CD14-positive monocyte (primary cell): ENCODE measurements around the gene PCDHA1. TPM values are rescaled to one million over a fixed set of nuclear protein-coding genes. Genes with fewer than 3 reads are reported as not detected.
"Not testable (repeated sequence)": the region's sequence is repeated elsewhere in the genome, so short reads cannot be mapped to it uniquely, and the experiment has no call there.

Source experiments
- DNase-seq, 3 donors: peaks; one replicate each; pipeline ENCODE4 v3.0.0-alpha.2; 2011 to 2022
- H2AFZ ChIP-seq: 2 replicates; pipeline ENCODE4 v1.6.0; 2012; ENCODE audit warnings: mild to moderate bottlenecking, low read depth, low read length, inconsistent platforms; ENCODE audit not compliant: insufficient read depth, poor library complexity, severe bottlenecking
- H3K27ac ChIP-seq, 2 donors: 1 replicate in 1 of 2; 2 replicates in 1 of 2; pipeline ENCODE4 v1.5.1; 2012 to 2013; ENCODE audit warnings: low read length in 2 of 2, control low read depth in 1 of 2, inconsistent platforms in 1 of 2, low read depth in 1 of 2, mild to moderate bottlenecking in 1 of 2
- H3K27me3 ChIP-seq, 2 donors: one replicate each; pipeline versions ENCODE4 v1.6.0 to v1.6.1; 2011 to 2013; ENCODE audit warnings: low read length in 2 of 2; ENCODE audit not compliant: control insufficient read depth in 2 of 2, insufficient read depth in 2 of 2
- H3K36me3 ChIP-seq, 2 donors: replicated peaks in 1 of 2; 1 replicate in 1 of 2; 2 replicates in 1 of 2; pipeline versions ENCODE4 v1.5.1 to v1.6.1; 2012 to 2013; ENCODE audit warnings: low read length in 2 of 2, control low read depth in 1 of 2, inconsistent platforms in 1 of 2, mild to moderate bottlenecking in 1 of 2; ENCODE audit not compliant: insufficient read depth in 2 of 2, control insufficient read depth in 1 of 2
- H3K4me1 ChIP-seq, 2 donors: 1 replicate in 1 of 2; 2 replicates in 1 of 2; pipeline versions ENCODE4 v1.5.1 to v1.6.1; 2012 to 2013; ENCODE audit warnings: low read length in 2 of 2, control low read depth in 1 of 2, inconsistent platforms in 1 of 2, mild to moderate bottlenecking in 1 of 2, moderate library complexity in 1 of 2; ENCODE audit not compliant: insufficient read depth in 2 of 2, control insufficient read depth in 1 of 2
- H3K4me2 ChIP-seq: replicated peaks from 2 replicates; pipeline ENCODE3; 2012; ENCODE audit warnings: low read length, moderate library complexity, mild to moderate bottlenecking; ENCODE audit not compliant: poor library complexity, severe bottlenecking; ENCODE audit errors: extremely low read depth
- H3K4me3 ChIP-seq, 3 experiments: fragments of 200-600 bp in 1 of 3; sonication (generic) in 1 of 3; replicated peaks in 1 of 3; 1 replicate in 2 of 3; 2 replicates in 1 of 3; pipeline ENCODE4 v1.5.1; 2011 to 2013; ENCODE audit warnings: low read length in 3 of 3, mild to moderate bottlenecking in 3 of 3, control low read depth in 2 of 3, low read depth in 2 of 3, inconsistent platforms in 1 of 3, moderate library complexity in 1 of 3
- H3K79me2 ChIP-seq: 2 replicates; pipeline ENCODE4 v1.6.0; 2012; ENCODE audit warnings: mild to moderate bottlenecking, control low read depth, inconsistent platforms, low read length, moderate library complexity; ENCODE audit not compliant: insufficient read depth
- H3K9ac ChIP-seq: 2 replicates; pipeline ENCODE4 v1.6.0; 2017; ENCODE audit warnings: low read length, mild to moderate bottlenecking; ENCODE audit not compliant: insufficient read depth, poor library complexity, severe bottlenecking
- H3K9me3 ChIP-seq, 2 donors: replicated peaks in 1 of 2; 1 replicate in 1 of 2; 2 replicates in 1 of 2; pipeline versions ENCODE4 v1.5.1 to v1.6.1; 2012 to 2013; ENCODE audit warnings: low read length in 2 of 2, control low read depth in 1 of 2; ENCODE audit not compliant: control insufficient read depth in 1 of 2, insufficient read depth in 1 of 2
- H4K20me1 ChIP-seq: 2 replicates; pipeline ENCODE4 v1.6.0; 2012; ENCODE audit warnings: mild to moderate bottlenecking, low read length, control low read depth, moderate library complexity; ENCODE audit not compliant: insufficient read depth
- H3K27ac Mint-ChIP-seq, 7 donors: one replicate each; pipeline ENCODE4 v1.8.0; 2020; ENCODE audit warnings: mild to moderate bottlenecking in 7 of 7, mixed read lengths in 7 of 7, moderate library complexity in 6 of 7, inconsistent platforms in 2 of 7
- H3K27me3 Mint-ChIP-seq, 3 donors: one replicate each; pipeline ENCODE4 v1.8.0; 2021 to 2022; ENCODE audit warnings: low read depth in 3 of 3, mild to moderate bottlenecking in 3 of 3, mixed read lengths in 3 of 3, moderate library complexity in 3 of 3, inconsistent platforms in 1 of 3
- H3K36me3 Mint-ChIP-seq, 2 donors: one replicate each; pipeline ENCODE4 v1.8.0; 2020; ENCODE audit warnings: mixed read lengths in 2 of 2, inconsistent platforms in 1 of 2, mild to moderate bottlenecking in 1 of 2
- H3K4me1 Mint-ChIP-seq: one replicate; pipeline ENCODE4 v1.8.0; 2020; ENCODE audit warnings: mild to moderate bottlenecking, mixed read lengths
- H3K4me3 Mint-ChIP-seq, 2 donors: one replicate each; pipeline ENCODE4 v1.8.0; 2020; ENCODE audit warnings: mild to moderate bottlenecking in 2 of 2, mixed read lengths in 2 of 2, moderate library complexity in 1 of 2
- H3K9me3 Mint-ChIP-seq, 7 donors: one replicate each; pipeline ENCODE4 v1.8.0; 2020 to 2022; ENCODE audit warnings: mixed read lengths in 7 of 7, mild to moderate bottlenecking in 6 of 7, moderate library complexity in 6 of 7, inconsistent platforms in 2 of 7
- CTCF ChIP-seq: fragments of 200-600 bp; IDR thresholded peaks from one replicate; pipeline ENCODE4 v1.8.0; 2022; ENCODE audit warnings: antibody characterized with exemption, mild to moderate bottlenecking
- WGBS: methylation state at CpG from one replicate; pipeline ENCODE4 v1.1.5; 2013; ENCODE audit warnings: missing lambda C conversion rate; ENCODE audit not compliant: insufficient coverage; 5-methylcytosine and 5-hydroxymethylcytosine counted together
- intact Hi-C, 2 donors: fragments of 100-400 bp; cut with micrococcal nuclease; formaldehyde crosslinking; loops; one replicate each; pipeline versions ENCODE4 v1.15.0 to v1.15.1; 2023
- polyA plus RNA-seq, 3 donors: library from polyadenylated mRNA; depleted of rRNA in 1 of 3; unstranded in 2 of 3; stranded (reverse) in 1 of 3; fragments of 300-500 nt in 2 of 3; fragments of >200 nt in 1 of 3; fragmentation: Illumina TruSeq in 2 of 3; gene quantifications; 1 replicate in 2 of 3; 2 replicates in 1 of 3; pipeline ENCODE4 v1.2.3, GENCODE V29; 2012 to 2021

Gene PCDHA1
- polyA plus RNA-seq, 3 donors: not detected

DNA sequence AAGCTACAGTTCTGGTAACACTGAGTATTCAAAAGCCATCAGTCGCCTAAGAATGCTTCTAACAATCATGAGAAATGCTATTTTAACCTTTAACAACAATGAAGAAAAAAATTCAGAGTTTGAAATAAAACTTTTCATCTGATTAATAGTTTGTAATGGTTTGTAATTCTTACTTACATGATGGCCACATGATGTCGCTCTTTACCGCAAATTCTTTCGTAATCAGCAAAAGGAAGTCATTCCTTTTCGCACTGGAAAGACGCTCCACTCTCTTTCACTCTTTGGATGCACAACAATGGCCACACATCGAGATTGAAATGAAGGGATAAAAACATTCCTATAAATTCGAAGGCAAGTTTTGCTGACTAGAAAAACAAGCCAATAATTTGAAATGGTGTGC lies 48.1 kb downstream of the PCDHA1 start, which contains the start of gene PCDHA7:
TSS of gene PCDHA7 (plus strand) at position 277 of the 400 bp plus-strand sequence. CDS start at position 392, 115 bp downstream.
- Mint-ChIP-seq H3K27ac (no peak within 1 kb of the TSS), H3K36me3 (peaks cover 0 to 9% of the 10 kb centered on the region in 2 donors), H3K27me3 (peaks cover 10 to 35% (median 23%) of the 10 kb centered on the region in 3 donors), H3K4me3 (peak within 1 kb of the TSS in 1 of 2 donors; percentile 53), H3K9me3 (peaks cover 35 to 56% (median 47%) of the 10 kb centered on the region in 7 donors), H3K4me1 (no peaks in the 10 kb centered on the region)
- H3K4me2 ChIP-seq: no peak within 1 kb of the TSS
- H3K9me3 ChIP-seq: peaks cover 38 to 63% of the 10 kb centered on the region in 2 donors
- H4K20me1 ChIP-seq: no peaks in the 10 kb centered on the region
- intact Hi-C loops: no loop called here
- H3K4me3 ChIP-seq: no peak within 1 kb of the TSS
- no peak for DNase-seq
- 20% methylated on average over 1 of the region's 8 CpGs for WGBS
- peaks cover 0 to 19% of the 10 kb centered on the region in 2 donors for H3K27me3 ChIP-seq
- H3K27ac ChIP-seq: no peak within 1 kb of the TSS
- no peak for TF ChIP-seq CTCF
- no peaks in the 10 kb centered on the region for H3K79me2 ChIP-seq
- no peaks in the 10 kb centered on the region for H3K36me3 ChIP-seq
- no peaks in the 10 kb centered on the region for H3K4me1 ChIP-seq
- no peak within 1 kb of the TSS for H3K9ac ChIP-seq
- H2AFZ ChIP-seq: no peak within 1 kb of the TSS

DNA sequence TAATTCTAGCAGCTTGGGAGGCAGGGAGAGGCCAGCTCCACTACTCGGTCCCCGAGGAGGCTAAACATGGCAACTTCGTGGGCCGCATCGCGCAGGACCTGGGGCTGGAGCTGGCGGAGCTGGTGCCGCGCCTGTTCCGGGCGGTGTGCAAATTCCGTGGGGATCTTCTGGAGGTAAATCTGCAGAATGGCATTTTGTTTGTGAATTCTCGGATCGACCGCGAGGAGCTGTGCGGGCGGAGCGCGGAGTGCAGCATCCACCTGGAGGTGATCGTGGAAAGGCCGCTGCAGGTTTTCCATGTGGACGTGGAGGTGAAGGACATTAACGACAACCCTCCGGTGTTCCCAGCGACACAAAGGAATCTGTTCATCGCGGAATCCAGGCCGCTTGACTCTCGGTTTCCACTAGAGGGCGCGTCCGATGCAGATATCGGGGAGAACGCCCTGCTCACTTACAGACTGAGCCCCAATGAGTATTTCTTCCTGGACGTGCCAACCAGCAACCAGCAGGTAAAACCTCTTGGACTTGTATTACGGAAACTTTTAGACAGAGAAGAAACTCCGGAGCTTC lies 48.6 kb downstream of the PCDHA1 start:
- H3K36me3 Mint-ChIP-seq, H3K27ac ChIP-seq, H4K20me1 ChIP-seq, H3K4me3 ChIP-seq, H3K27ac Mint-ChIP-seq, H3K4me2 ChIP-seq, H3K4me1 ChIP-seq, H3K36me3 ChIP-seq, DNase-seq, H3K79me2 ChIP-seq, H3K4me1 Mint-ChIP-seq, intact Hi-C loops, H2AFZ ChIP-seq, H3K9ac ChIP-seq: not testable (repeated sequence)
- Mint-ChIP-seq H3K4me3 (peak overlapping the region in 1 of 2 donors; percentile 53), H3K27me3 (peaks cover 10 to 30% (median 20%) of the 10 kb centered on the region in 3 donors), H3K9me3 (peaks cover 30 to 55% (median 42%) of the 10 kb centered on the region in 7 donors)
- Histone ChIP-seq H3K27me3 (peaks cover 0 to 19% of the 10 kb centered on the region in 2 donors), H3K9me3 (peaks cover 33 to 61% of the 10 kb centered on the region in 2 donors)
- 25% methylated on average over 23 of the region's 38 CpGs for WGBS
